ENCODE results near the gene ABHD18.

- TF ChIP-seq CTCF (IDR thresholded peaks at IDR 0.05 in 4 of 5, conservative IDR thresholded peaks at IDR 0.05 in 1 of 5): no peak
- no peak for TF ChIP-seq POLR2A (IDR thresholded peaks at IDR 0.05)
These were observed 23.4 kb downstream of the ABHD18 start for GRCh38 chr4:127988638-127989037.
